Endothelial cell of umbilical vein (primary cell): Measurements from ENCODE around the gene TDO2. TPM values are rescaled to one million over a fixed set of nuclear protein-coding genes. Genes with fewer than 3 reads are reported as not detected.

ENCODE experiments used
- BruUV-seq: library from RNA; stranded (reverse); fragments of 400-500 nt; replicated peaks from 2 replicates; lab custom pipeline; 2021; lab: Mats Ljungman, UMichigan
- CTCF ChIA-PET: fragments of 300-600, 350-600 bp; sonication (Branson Sonifier 250); formaldehyde crosslinking; loops from one replicate; lab custom pipeline; 2021; ENCODE audit warnings: antibody characterized with exemption, inconsistent platforms; lab: Charles Lee
- POLR2A ChIA-PET: fragments of 300-600, 350-600 bp; sonication (Branson Sonifier 250); formaldehyde crosslinking; loops from one replicate; lab custom pipeline; 2021; ENCODE audit warnings: antibody characterized with exemption, inconsistent platforms; lab: Charles Lee
- DNase-seq: peaks from one replicate; pipeline ENCODE4 v3.0.0-alpha.2; 2011; ENCODE audit warnings: low read depth, low spot score
- FAIRE-seq: peaks from 2 replicates; lab custom pipeline; 2011; peaks lifted over from hg19 to GRCh38; lab: Jason Lieb, UNC
- H2AFZ ChIP-seq: 2 replicates; pipeline ENCODE4 v1.6.0; 2012; ENCODE audit warnings: low read depth, low read length, control low read depth, inconsistent platforms
- H3K27ac ChIP-seq: 2 replicates; pipeline ENCODE4 v1.5.1; 2011; ENCODE audit warnings: low read depth, mild to moderate bottlenecking, control low read depth, low read length, moderate library complexity; ENCODE audit not compliant: insufficient read depth
- H3K27me3 ChIP-seq, 2 experiments: 2 replicates each; pipeline versions ENCODE4 v1.6.0 to v1.6.1; 2011; ENCODE audit warnings: low read length in 2 of 2, mixed read lengths in 1 of 2; ENCODE audit not compliant: control insufficient read depth in 2 of 2, insufficient read depth in 2 of 2
- H3K36me3 ChIP-seq, 2 experiments: 2 replicates in 1 of 2; 3 replicates in 1 of 2; pipeline ENCODE4 v1.5.1; 2011; ENCODE audit warnings: low read length in 2 of 2, mild to moderate bottlenecking in 1 of 2, moderate library complexity in 1 of 2; ENCODE audit not compliant: control insufficient read depth in 2 of 2, insufficient read depth in 2 of 2; ENCODE audit errors: extremely low read depth in 1 of 2
- H3K4me1 ChIP-seq: 3 replicates; pipeline ENCODE4 v1.5.1; 2011; ENCODE audit warnings: mild to moderate bottlenecking, low read length; ENCODE audit not compliant: control insufficient read depth, insufficient read depth; ENCODE audit errors: extremely low read depth
- H3K4me2 ChIP-seq: 2 replicates; pipeline ENCODE4 v1.6.1; 2011; ENCODE audit warnings: low read length, control low read depth, mixed read lengths; ENCODE audit not compliant: insufficient read depth
- H3K4me3 ChIP-seq, 3 experiments: fragments of 200-600 bp in 1 of 3; sonication (generic), shearing (Covaris generic) in 1 of 3; replicated peaks in 1 of 3; 2 replicates each; pipeline ENCODE4 v1.5.1; 2011 to 2016; ENCODE audit warnings: control low read depth in 3 of 3, low read length in 3 of 3, mild to moderate bottlenecking in 2 of 3, inconsistent platforms in 1 of 3, low read depth in 1 of 3, moderate library complexity in 1 of 3; ENCODE audit not compliant: insufficient read depth in 1 of 3
- H3K79me2 ChIP-seq: 2 replicates; pipeline ENCODE4 v1.6.0; 2012; ENCODE audit warnings: low read length, inconsistent platforms; ENCODE audit not compliant: control insufficient read depth, insufficient read depth
- H3K9ac ChIP-seq: replicated peaks from 2 replicates; pipeline ENCODE3; 2011; ENCODE audit warnings: low read length, control low read depth; ENCODE audit not compliant: insufficient read depth; ENCODE audit errors: extremely low read depth
- H3K9me1 ChIP-seq: replicated peaks from 3 replicates; pipeline ENCODE4 v1.6.0; 2011; ENCODE audit warnings: mild to moderate bottlenecking, low read length; ENCODE audit not compliant: control insufficient read depth, insufficient read depth; ENCODE audit errors: extremely low read depth
- H3K9me3 ChIP-seq: replicated peaks from 2 replicates; pipeline ENCODE4 v1.5.1; 2012; ENCODE audit warnings: low read length, inconsistent platforms; ENCODE audit not compliant: control insufficient read depth, insufficient read depth
- H4K20me1 ChIP-seq: replicated peaks from 2 replicates; pipeline ENCODE3; 2011; ENCODE audit warnings: mild to moderate bottlenecking, low read length; ENCODE audit not compliant: control insufficient read depth, insufficient read depth; ENCODE audit errors: extremely low read depth
- CTCF ChIP-seq, 2 donors: IDR thresholded peaks; 1 replicate in 1 of 2; 2 replicates in 1 of 2; pipeline ENCODE4 v1.5.1; 2011; ENCODE audit warnings: low read length in 2 of 2, mild to moderate bottlenecking in 2 of 2, moderate library complexity in 2 of 2, control low read depth in 1 of 2, inconsistent platforms in 1 of 2, low read depth in 1 of 2; ENCODE audit not compliant: insufficient read depth in 1 of 2; ENCODE audit errors: extremely low read depth in 1 of 2
- EZH2 ChIP-seq: IDR thresholded peaks from 2 replicates; pipeline ENCODE4 v1.6.1; 2012; ENCODE audit warnings: borderline replicate concordance, low read depth, mild to moderate bottlenecking, moderate library complexity, low read length, inconsistent platforms; ENCODE audit not compliant: severe bottlenecking
- FOS ChIP-seq: IDR thresholded peaks from 2 replicates; pipeline ENCODE4 v1.6.1; 2011; ENCODE audit warnings: mild to moderate bottlenecking, low read length, moderate library complexity, borderline replicate concordance; ENCODE audit not compliant: insufficient read depth
- GATA2 ChIP-seq: IDR thresholded peaks from 2 replicates; pipeline ENCODE4 v1.7.0; 2011; ENCODE audit warnings: low read depth, mild to moderate bottlenecking, moderate library complexity, mixed read lengths, low read length; ENCODE audit not compliant: insufficient read length, insufficient read depth
- JUN ChIP-seq: IDR thresholded peaks from 2 replicates; pipeline ENCODE4 v1.6.1; 2011; ENCODE audit warnings: borderline replicate concordance, low read depth; ENCODE audit not compliant: insufficient read length, insufficient read depth
- MAX ChIP-seq: IDR thresholded peaks from 2 replicates; pipeline ENCODE4 v1.6.1; 2011; ENCODE audit not compliant: insufficient read depth, insufficient read length
- MYC ChIP-seq: IDR thresholded peaks from one replicate; pipeline ENCODE4 v1.6.1; 2011; ENCODE audit warnings: mild to moderate bottlenecking, low read depth, low read length
- POLR2A ChIP-seq: IDR thresholded peaks from 2 replicates; pipeline ENCODE4 v1.6.1; 2012; ENCODE audit warnings: low read depth, mild to moderate bottlenecking, control low read depth, low read length
- POLR2AphosphoS5 ChIP-seq: IDR thresholded peaks from 2 replicates; pipeline ENCODE4 v1.6.1; 2012; ENCODE audit warnings: low read depth, mild to moderate bottlenecking, control low read depth, low read length, moderate library complexity; ENCODE audit not compliant: insufficient read depth
- dilution Hi-C: fragments of 300-500 bp; cut with MboI; formaldehyde crosslinking; loops from one replicate; pipeline ENCODE4 v1.15.0; 2019; ENCODE audit warnings: low sequenced_read_pairs; ENCODE audit not compliant: extremely low pct_ligation_motif_present
- intact Hi-C: fragments of 100-400 bp; cut with micrococcal nuclease; formaldehyde crosslinking; loops from one replicate; pipeline ENCODE4 v1.10.0; 2022
- polyA plus RNA-seq, 4 experiments: library from polyadenylated mRNA; depleted of rRNA in 3 of 4; stranded (reverse) in 3 of 4; unstranded in 1 of 4; fragments of >200 nt; gene quantifications; 2 replicates each; pipeline versions ENCODE4 v1.2.1 to v1.2.3, GENCODE V29; 2011 to 2012; ENCODE audit warnings: missing spikeins in 1 of 4
- total RNA-seq: library from RNA; stranded (reverse); gene quantifications from 2 replicates; pipeline ENCODE4 v1.2.3, GENCODE V29; 2021

The TDO2 gene
- total and polyA plus RNA-seq, 2 donors (not counting 3 experiments of a cell fraction or from before 2014, with no cell fraction given): not detected

GRCh38 chr4:155887045-155887444, 16.5 kb upstream of the TDO2 start:
- Histone ChIP-seq H3K27me3 (no peaks in the 10 kb centered on the region), H3K4me2 (no peak overlapping the region), H3K9me1 (no peaks in the 10 kb centered on the region), H3K27ac (no peak overlapping the region), H3K36me3 (no peaks in the 10 kb centered on the region), H3K9ac (no peak overlapping the region), H3K4me3 (no peak overlapping the region), H3K9me3 (no peaks in the 10 kb centered on the region), H3K79me2 (no peaks in the 10 kb centered on the region), H4K20me1 (no peaks in the 10 kb centered on the region), H2AFZ (no peak overlapping the region), H3K4me1 (no peaks in the 10 kb centered on the region)
- intact Hi-C loops: no loop called here
- no TSS peak for BruUV-seq
- ChIA-PET POLR2A (no interaction called here), CTCF (no interaction called here)
- FAIRE-seq: no peak
- dilution Hi-C loops: no loop called here
- TF ChIP-seq FOS (no peak), CTCF (IDR thresholded peaks at IDR 0.05; ENCODE audit: extremely low read depth in 1 of 2, insufficient read depth in 1 of 2, low read depth in 1 of 2, low read length in 2 of 2) (no peak), MAX (no peak), POLR2A (no peak), EZH2 (no peak), JUN (no peak), MYC (no peak), GATA2 (no peak), POLR2AphosphoS5 (no peak)
- DNase-seq: no peak
